Ascending aorta (tissue), 2 donors: Measurements from ENCODE around the gene MON2. TPM values are rescaled to one million over a fixed set of nuclear protein-coding genes. Genes with fewer than 3 reads are reported as not detected.
A peak's percentile ranks its signal among the peaks of the same experiment; 100 is the strongest.

Experiments
- DNase-seq, 2 donors: peaks; one replicate each; pipeline ENCODE4 v3.0.0-alpha.2; 2019; ENCODE audit warnings: low spot score in 2 of 2
- H3K27ac ChIP-seq, 2 donors: fragments of 200-600 bp; sonication (generic); one replicate each; pipeline ENCODE4 v1.5.1; 2016 to 2017; ENCODE audit warnings: mild to moderate bottlenecking in 1 of 2
- H3K27me3 ChIP-seq: fragments of 200-600 bp; sonication (generic); one replicate; pipeline ENCODE4 v1.5.1; 2017
- H3K36me3 ChIP-seq, 2 donors: fragments of 200-600 bp; sonication (generic); one replicate each; pipeline ENCODE4 v1.5.1; 2016
- H3K4me1 ChIP-seq, 2 donors: fragments of 200-600 bp; sonication (generic); one replicate each; pipeline ENCODE4 v1.5.1; 2016 to 2017; ENCODE audit warnings: mild to moderate bottlenecking in 1 of 2
- H3K4me3 ChIP-seq, 2 donors: fragments of 200-600 bp; sonication (generic); one replicate each; pipeline ENCODE4 v1.5.1; 2016 to 2017; ENCODE audit warnings: mild to moderate bottlenecking in 1 of 2
- H3K9me3 ChIP-seq, 2 donors: fragments of 200-600 bp; sonication (generic); one replicate each; pipeline ENCODE4 v1.5.1; 2016
- intact Hi-C: fragments of 100-400 bp; cut with DNase I; formaldehyde crosslinking; loops from one replicate; pipeline ENCODE4 v1.15.1; 2023
- total RNA-seq: library from RNA; depleted of rRNA; stranded (reverse); fragments of >200 nt; gene quantifications from one replicate; pipeline ENCODE4 v1.1.0, GENCODE V29; 2016
- TF ChIP-seq, protein P1 (sequence below), 3 experiments: fragments of 200-600 bp in 2 of 3; fragments of 450-650 bp in 1 of 3; sonication (generic) in 2 of 3; IDR thresholded peaks; one replicate each; pipeline ENCODE4 v1.5.1; 2016 to 2019; ENCODE audit warnings: antibody characterized with exemption in 3 of 3, mild to moderate bottlenecking in 1 of 3, moderate library complexity in 1 of 3

MON2 gene
- total RNA-seq, 1 donor from 2014 or later: 14.4 TPM

DNA sequence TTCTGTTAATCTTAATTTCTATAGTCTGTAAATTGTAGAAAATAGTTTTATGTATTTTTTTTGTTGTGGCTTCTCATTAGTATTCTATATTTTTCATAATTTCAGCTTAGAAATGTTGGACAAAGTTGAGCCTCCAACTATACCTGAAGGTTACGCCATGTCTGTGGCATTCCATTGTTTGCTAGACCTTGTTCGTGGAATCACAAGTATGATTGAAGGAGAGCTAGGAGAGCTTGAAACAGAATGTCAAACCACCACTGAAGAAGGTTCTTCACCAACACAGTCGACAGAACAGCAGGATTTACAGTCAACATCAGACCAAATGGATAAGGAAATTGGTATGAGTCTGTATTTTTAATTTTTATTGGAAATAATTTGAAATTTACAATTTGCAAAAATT is 65.7 kb downstream of the MON2 start:
- Histone ChIP-seq H3K4me3 (no peak overlapping the region), H3K36me3 (peaks cover 0 to 10% of the 10 kb centered on the region in 2 donors), H3K27ac (no peak overlapping the region), H3K9me3 (no peaks in the 10 kb centered on the region), H3K4me1 (no peaks in the 10 kb centered on the region), H3K27me3 (no peaks in the 10 kb centered on the region)
- intact Hi-C loops: no loop called here
- no peak for DNase-seq
- TF ChIP-seq, protein P1, sequence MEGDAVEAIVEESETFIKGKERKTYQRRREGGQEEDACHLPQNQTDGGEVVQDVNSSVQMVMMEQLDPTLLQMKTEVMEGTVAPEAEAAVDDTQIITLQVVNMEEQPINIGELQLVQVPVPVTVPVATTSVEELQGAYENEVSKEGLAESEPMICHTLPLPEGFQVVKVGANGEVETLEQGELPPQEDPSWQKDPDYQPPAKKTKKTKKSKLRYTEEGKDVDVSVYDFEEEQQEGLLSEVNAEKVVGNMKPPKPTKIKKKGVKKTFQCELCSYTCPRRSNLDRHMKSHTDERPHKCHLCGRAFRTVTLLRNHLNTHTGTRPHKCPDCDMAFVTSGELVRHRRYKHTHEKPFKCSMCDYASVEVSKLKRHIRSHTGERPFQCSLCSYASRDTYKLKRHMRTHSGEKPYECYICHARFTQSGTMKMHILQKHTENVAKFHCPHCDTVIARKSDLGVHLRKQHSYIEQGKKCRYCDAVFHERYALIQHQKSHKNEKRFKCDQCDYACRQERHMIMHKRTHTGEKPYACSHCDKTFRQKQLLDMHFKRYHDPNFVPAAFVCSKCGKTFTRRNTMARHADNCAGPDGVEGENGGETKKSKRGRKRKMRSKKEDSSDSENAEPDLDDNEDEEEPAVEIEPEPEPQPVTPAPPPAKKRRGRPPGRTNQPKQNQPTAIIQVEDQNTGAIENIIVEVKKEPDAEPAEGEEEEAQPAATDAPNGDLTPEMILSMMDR (IDR thresholded peaks at IDR 0.05): no peak

DNA sequence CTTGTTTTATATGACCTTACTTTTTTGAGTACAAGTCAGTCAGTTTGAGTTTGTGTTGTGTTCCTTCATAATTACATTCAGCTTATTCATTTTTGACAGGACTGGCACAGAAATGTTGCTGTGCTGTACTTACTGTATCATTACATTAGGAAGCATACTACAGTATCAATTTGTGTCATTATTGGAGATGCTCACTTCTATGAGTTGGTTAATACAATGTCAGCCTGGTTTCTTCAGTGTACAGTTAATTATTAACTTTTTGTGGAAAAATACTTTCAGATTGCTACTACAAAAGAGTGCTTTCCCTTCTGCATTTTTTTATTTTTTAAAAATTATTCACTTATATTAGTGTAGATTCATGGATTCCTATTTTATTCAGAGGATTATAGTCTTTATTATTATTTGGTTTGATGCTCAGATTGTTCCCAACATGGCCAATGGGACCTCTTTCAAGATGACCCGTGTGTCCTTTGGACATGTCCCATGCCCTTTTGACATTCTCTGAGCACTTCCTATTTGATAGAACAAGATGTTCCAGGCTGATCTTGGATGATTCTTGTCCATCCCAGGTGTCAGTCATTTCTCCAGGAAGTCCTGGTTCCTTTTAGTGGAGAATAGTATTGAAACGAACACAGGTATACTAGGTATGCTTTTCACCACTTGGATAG is 66.6 kb downstream of the MON2 start:
- intact Hi-C loops: no loop called here
- H3K9me3 ChIP-seq: no peaks in the 10 kb centered on the region
- no peak for DNase-seq
- TF ChIP-seq, protein P1 (IDR thresholded peaks at IDR 0.05): no peak
- no peaks in the 10 kb centered on the region for H3K27me3 ChIP-seq
- peak overlapping the region; percentile 20 to 47 for H3K27ac ChIP-seq
- H3K36me3 ChIP-seq: peaks cover 0 to 10% of the 10 kb centered on the region in 2 donors
- no peak overlapping the region for H3K4me3 ChIP-seq
- peaks cover 0 to 7% of the 10 kb centered on the region in 2 donors for H3K4me1 ChIP-seq

DNA sequence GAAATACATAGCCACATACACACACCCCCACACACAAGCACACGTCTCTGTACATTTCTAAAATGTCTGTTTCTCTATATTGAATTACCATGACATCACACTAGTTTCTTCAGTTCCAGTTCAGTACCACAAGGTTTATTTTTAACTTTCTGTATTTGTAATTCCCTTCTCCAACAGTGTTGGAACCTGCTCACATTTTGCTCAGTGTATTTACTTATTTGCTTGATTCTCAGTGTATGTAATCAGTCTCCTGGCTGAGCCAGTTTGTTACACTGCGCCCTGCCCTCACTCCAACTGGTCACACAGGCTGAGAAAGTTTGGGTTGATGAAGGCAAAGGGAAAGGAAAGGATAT is 67.1 kb downstream of the MON2 start:
- TF ChIP-seq, protein P1 (IDR thresholded peaks at IDR 0.05): no peak
- peak overlapping the region; percentile 20 to 47 for H3K27ac ChIP-seq
- no peak overlapping the region for H3K4me3 ChIP-seq
- H3K27me3 ChIP-seq: no peaks in the 10 kb centered on the region
- peaks cover 0 to 12% of the 10 kb centered on the region in 2 donors for H3K4me1 ChIP-seq
- no peaks in the 10 kb centered on the region for H3K9me3 ChIP-seq
- H3K36me3 ChIP-seq: peaks cover 0 to 10% of the 10 kb centered on the region in 2 donors
- DNase-seq: no peak
- intact Hi-C loops: no loop called here

DNA sequence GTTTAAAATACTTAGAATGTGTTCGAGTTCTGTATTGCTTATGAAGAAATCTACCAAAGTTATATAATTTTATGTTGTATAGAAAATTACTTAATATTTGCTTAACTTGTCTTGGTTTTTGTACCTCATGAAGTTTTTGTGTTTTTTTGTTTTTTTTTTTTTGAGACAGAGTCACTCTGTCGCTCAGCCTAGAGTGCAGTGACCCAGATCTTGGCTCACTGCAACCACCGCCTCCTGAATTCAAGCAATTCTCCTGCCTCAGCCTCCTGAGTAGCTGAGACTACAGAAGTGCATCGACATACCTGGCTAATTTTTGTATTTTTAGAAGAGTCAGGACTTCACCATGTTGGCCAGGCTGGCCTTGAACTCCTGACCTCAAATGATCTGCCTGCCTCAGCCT is 69.9 kb downstream of the MON2 start:
- intact Hi-C loops: no loop called here
- no peak overlapping the region for H3K4me3 ChIP-seq
- H3K27ac ChIP-seq: peak overlapping the region; percentile 8 to 45
- no peaks in the 10 kb centered on the region for H3K27me3 ChIP-seq
- H3K4me1 ChIP-seq: peaks cover 0 to 16% of the 10 kb centered on the region in 2 donors
- no peaks in the 10 kb centered on the region for H3K9me3 ChIP-seq
- TF ChIP-seq, protein P1 (IDR thresholded peaks at IDR 0.05): no peak
- H3K36me3 ChIP-seq: peaks cover 6 to 12% of the 10 kb centered on the region in 2 donors
- DNase-seq: no peak

DNA sequence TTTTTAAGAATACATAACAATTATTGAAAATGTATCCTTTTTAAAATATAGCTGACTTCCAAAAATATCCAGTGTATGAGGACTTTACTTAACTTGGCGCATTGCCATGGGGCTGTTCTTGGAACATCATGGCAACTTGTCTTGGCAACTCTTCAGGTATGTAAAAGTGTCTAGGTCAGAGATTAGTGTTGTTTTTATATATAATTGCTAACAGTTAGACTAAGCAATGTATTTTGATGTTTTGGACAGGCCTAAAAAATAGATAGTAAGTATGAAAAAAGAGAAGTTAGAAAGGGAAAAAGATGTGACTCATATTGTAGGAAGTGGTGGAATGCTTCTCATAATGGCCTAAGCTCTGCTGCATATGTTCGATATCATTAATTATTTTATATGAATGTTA is 70.9 kb downstream of the MON2 start:
- no peaks in the 10 kb centered on the region for H3K9me3 ChIP-seq
- TF ChIP-seq, protein P1 (IDR thresholded peaks at IDR 0.05): no peak
- no peak overlapping the region for H3K4me3 ChIP-seq
- peaks cover 0 to 16% of the 10 kb centered on the region in 2 donors for H3K4me1 ChIP-seq
- peak in 1 of 2 donors; percentile 72 for DNase-seq
- H3K27ac ChIP-seq: peak overlapping the region; percentile 7 to 45
- intact Hi-C loops: no loop called here
- H3K27me3 ChIP-seq: no peaks in the 10 kb centered on the region
- H3K36me3 ChIP-seq: peaks cover 6 to 8% of the 10 kb centered on the region in 2 donors
